GM12891 (cell line): Measurements from ENCODE around the gene ITPR3.

ENCODE experiments used
- POLR2A ChIP-seq: IDR thresholded peaks from 2 replicates; pipeline ENCODE4 v1.6.1; 2011; ENCODE audit warnings: low read depth, low read length, control low read depth
- TAF1 ChIP-seq: IDR thresholded peaks from 2 replicates; pipeline ENCODE4 v1.6.1; 2011; ENCODE audit warnings: low read depth, low read length, control low read depth

DNA sequence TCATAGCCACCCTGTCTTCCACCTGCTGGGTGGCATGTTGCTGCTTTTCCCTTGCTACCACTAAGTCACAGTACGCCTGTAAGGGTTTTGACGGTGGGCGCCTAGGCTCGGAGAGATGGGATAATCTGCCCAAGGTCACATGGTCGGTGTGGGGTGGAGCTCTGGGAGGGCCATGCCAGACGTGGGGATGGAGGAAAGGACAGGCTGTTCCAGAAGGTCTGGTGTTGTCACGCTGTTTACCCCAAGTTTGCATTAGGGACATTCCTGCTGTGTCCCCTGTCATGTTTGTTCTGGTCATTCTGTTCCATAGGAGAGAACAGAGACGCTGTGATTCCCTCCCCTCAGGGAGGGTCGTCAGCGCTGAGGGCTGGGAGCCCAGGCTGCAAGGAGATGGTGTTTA, 109.5 kb downstream of the ITPR3 start:
- TF ChIP-seq TAF1 (no peak), POLR2A (no peak)
